GM23338 (cell line): ENCODE data around the gene PID1. TPM values are rescaled to one million over a fixed set of nuclear protein-coding genes. Genes with fewer than 3 reads are reported as not detected.

Source experiments
- ATAC-seq: fragments of 200-7000 bp; cut with Tn5 transposase; 3 replicates; pipeline ENCODE4 v1.9.1; 2020
- DNase-seq: peaks from one replicate; pipeline ENCODE4 v3.0.0-alpha.2; 2015; ENCODE audit warnings: low spot score
- H2AFZ ChIP-seq: fragments of 200-600 bp; sonication (generic); 2 replicates; pipeline ENCODE4 v1.8.0; 2016; ENCODE audit warnings: antibody characterized with exemption, mild to moderate bottlenecking, moderate library complexity
- H3F3A ChIP-seq: fragments of 200-600 bp; sonication (generic); replicated peaks from 2 replicates; pipeline ENCODE4 v1.8.0; 2017; ENCODE audit warnings: antibody characterized with exemption, mixed run types, low read depth
- H3K27ac ChIP-seq: fragments of 200-600 bp; sonication (generic); 2 replicates; pipeline ENCODE4 v1.6.1; 2016; ENCODE audit warnings: low read depth
- H3K27me3 ChIP-seq: fragments of 200-600 bp; sonication (generic); 2 replicates; pipeline ENCODE4 v1.8.0; 2016; ENCODE audit warnings: mild to moderate bottlenecking, mixed run types, moderate library complexity; ENCODE audit not compliant: insufficient read depth
- H3K36me3 ChIP-seq: fragments of 200-600 bp; sonication (generic); 2 replicates; pipeline ENCODE4 v1.8.0; 2016; ENCODE audit warnings: mild to moderate bottlenecking; ENCODE audit not compliant: insufficient read depth
- H3K4me1 ChIP-seq: fragments of 200-600 bp; sonication (generic); 2 replicates; pipeline ENCODE4 v1.8.0; 2016; ENCODE audit warnings: mild to moderate bottlenecking, moderate library complexity; ENCODE audit not compliant: insufficient read depth
- H3K4me2 ChIP-seq: fragments of 200-600 bp; sonication (generic); 2 replicates; pipeline ENCODE4 v1.7.1; 2017; ENCODE audit warnings: mixed run types
- H3K4me3 ChIP-seq: fragments of 200-600 bp; sonication (generic); 2 replicates; pipeline ENCODE4 v1.6.1; 2016; ENCODE audit warnings: mixed run types
- H3K79me2 ChIP-seq: fragments of 200-600 bp; sonication (generic); replicated peaks from 2 replicates; pipeline ENCODE4 v1.8.0; 2017; ENCODE audit warnings: mild to moderate bottlenecking; ENCODE audit not compliant: insufficient read depth
- H3K9me2 ChIP-seq: fragments of 200-600 bp; sonication (generic); 2 replicates; pipeline ENCODE4 v1.8.0; 2017; ENCODE audit not compliant: insufficient read depth
- H4K20me1 ChIP-seq: fragments of 200-600 bp; sonication (generic); replicated peaks from 2 replicates; pipeline ENCODE4 v1.8.0; 2017; ENCODE audit warnings: mild to moderate bottlenecking; ENCODE audit not compliant: insufficient read depth
- H3K27ac Mint-ChIP-seq: 2 replicates; pipeline ENCODE4 v1.8.0; 2020; ENCODE audit warnings: inconsistent platforms, mild to moderate bottlenecking, moderate library complexity, mixed read lengths
- H3K27me3 Mint-ChIP-seq: 3 replicates; pipeline ENCODE4 v1.8.0; 2022; ENCODE audit warnings: low read depth, mild to moderate bottlenecking, moderate library complexity, mixed read lengths, inconsistent platforms; ENCODE audit not compliant: insufficient read depth, poor library complexity
- H3K36me3 Mint-ChIP-seq: 3 replicates; pipeline ENCODE4 v1.8.0; 2021; ENCODE audit warnings: low read depth, mild to moderate bottlenecking, inconsistent platforms, moderate library complexity, mixed read lengths
- H3K4me1 Mint-ChIP-seq: 3 replicates; pipeline ENCODE4 v1.8.0; 2020; ENCODE audit warnings: mild to moderate bottlenecking, inconsistent platforms, mixed read lengths
- H3K4me3 Mint-ChIP-seq: 3 replicates; pipeline ENCODE4 v1.8.0; 2021; ENCODE audit warnings: moderate library complexity, mild to moderate bottlenecking, inconsistent platforms, mixed read lengths
- H3K9me3 Mint-ChIP-seq: 3 replicates; pipeline ENCODE4 v1.8.0; 2020; ENCODE audit warnings: moderate library complexity, mild to moderate bottlenecking, inconsistent platforms, mixed read lengths
- CREB1 ChIP-seq: fragments of 250-450 bp; sonication (Bioruptor Pico); IDR thresholded peaks from 2 replicates; pipeline ENCODE4 v1.5.0; 2020; ENCODE audit warnings: low read depth, mild to moderate bottlenecking, moderate library complexity
- EZH2 ChIP-seq: fragments of 200-600 bp; sonication (generic); IDR thresholded peaks from one replicate; pipeline ENCODE4 v1.8.0; 2017; ENCODE audit warnings: antibody characterized with exemption, mild to moderate bottlenecking, low read depth; ENCODE audit not compliant: unreplicated experiment
- EZH2phosphoT487 ChIP-seq: fragments of 200-600 bp; sonication (generic); IDR thresholded peaks from one replicate; pipeline ENCODE4 v1.8.1; 2018; ENCODE audit warnings: antibody characterized with exemption; ENCODE audit not compliant: unreplicated experiment
- JUNB ChIP-seq: IDR thresholded peaks from one replicate; pipeline ENCODE4 v1.6.1; 2016; ENCODE audit warnings: antibody characterized with exemption; ENCODE audit not compliant: unreplicated experiment
- POLR2AphosphoS5 ChIP-seq: IDR thresholded peaks from 2 replicates; pipeline ENCODE4 v1.6.1; 2016; ENCODE audit warnings: antibody characterized with exemption, low read depth
- ZNF114 ChIP-seq: fragments of 250-450 bp; sonication (Bioruptor Pico); IDR thresholded peaks from 2 replicates; pipeline ENCODE4 v1.5.0; 2020; ENCODE audit warnings: mild to moderate bottlenecking, moderate library complexity
- ZNF331 ChIP-seq: fragments of 250-450 bp; sonication (Bioruptor Pico); IDR thresholded peaks from 2 replicates; pipeline ENCODE4 v1.5.0; 2020; ENCODE audit warnings: low read depth, mild to moderate bottlenecking, moderate library complexity
- ZNF462 ChIP-seq: fragments of 250-450 bp; sonication (Bioruptor Pico); IDR thresholded peaks from 2 replicates; pipeline ENCODE4 v1.5.0; 2020; ENCODE audit warnings: mild to moderate bottlenecking, moderate library complexity
- polyA plus RNA-seq: library from polyadenylated mRNA; unstranded; fragments of >200 nt; fragmentation: Nextera tagmentation; extraction: Ambion mirVana; gene quantifications from 2 replicates; pipeline ENCODE4 v1.2.1, GENCODE V29; 2016
- total RNA-seq: library from RNA; depleted of rRNA; stranded (reverse); fragments of >200 nt; shearing (Covaris generic); gene quantifications from 2 replicates; pipeline ENCODE4 v1.2.3, GENCODE V29; 2014
- TF ChIP-seq, protein P1 (sequence below): IDR thresholded peaks from 2 replicates; pipeline ENCODE4 v1.6.1; 2016; ENCODE audit warnings: antibody characterized with exemption
- TF ChIP-seq, protein P2 (sequence below): IDR thresholded peaks from one replicate; pipeline ENCODE4 v1.6.1; 2018; ENCODE audit warnings: antibody characterized with exemption; ENCODE audit not compliant: unreplicated experiment
- TF ChIP-seq, protein P3 (sequence below), 2 experiments: fragments of 200-600 bp in 1 of 2; sonication (generic) in 1 of 2; conservative IDR thresholded peaks; 2 replicates each; pipeline versions ENCODE4 v1.5.1 to v1.6.1; 2016 to 2017; ENCODE audit warnings: antibody characterized with exemption in 2 of 2, low read depth in 2 of 2, mild to moderate bottlenecking in 2 of 2, moderate library complexity in 1 of 2

Gene PID1
- total and polyA plus RNA-seq, 2 experiments from 2014 or later = 1.7 to 2.4 TPM

DNA sequence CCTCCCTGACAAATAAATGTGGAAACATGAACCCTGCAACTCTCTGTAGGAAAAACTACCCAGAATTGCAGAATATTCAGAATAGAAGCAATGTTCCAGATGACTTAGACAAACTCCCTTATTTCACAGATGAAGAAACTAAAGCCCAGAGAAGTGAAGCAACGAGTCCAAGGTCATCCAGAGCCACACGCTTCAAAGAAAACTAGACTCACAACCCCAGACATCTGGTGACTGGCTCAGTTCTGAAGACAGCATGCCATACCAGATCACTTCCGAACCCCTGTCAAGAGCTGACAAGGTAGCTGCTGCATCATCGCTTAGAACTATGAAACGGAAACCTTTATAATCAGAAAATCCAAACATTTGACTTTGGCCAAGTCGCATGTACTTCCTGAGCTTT is 101.3 kb downstream of the PID1 start:
- ATAC-seq = no peak

More for the DNA sequence above, 101.3 kb downstream of the PID1 start:
- Histone ChIP-seq H3F3A (no peaks in the 10 kb centered on the region), H3K27ac (no peak overlapping the region), H3K79me2 (no peaks in the 10 kb centered on the region), H3K27me3 (no peaks in the 10 kb centered on the region), H3K9me2 (peaks cover 13% of the 10 kb centered on the region; the same call in 1 of the 2 replicates), H3K36me3 (no peaks in the 10 kb centered on the region), H3K4me1 (no peaks in the 10 kb centered on the region), H3K4me2 (no peak overlapping the region), H2AFZ (no peak overlapping the region), H3K4me3 (no peak overlapping the region), H4K20me1 (no peaks in the 10 kb centered on the region)
- H3K36me3 Mint-ChIP-seq = peaks cover 3% of the 10 kb centered on the region; the same call in 1 of the 3 replicates
- H3K9me3 Mint-ChIP-seq = peaks cover 12% of the 10 kb centered on the region; the same call in 2 of the 3 replicates
- no peak overlapping the region for H3K27ac Mint-ChIP-seq
- no peak overlapping the region for H3K4me3 Mint-ChIP-seq
- H3K27me3 Mint-ChIP-seq = no peaks in the 10 kb centered on the region
- TF ChIP-seq, protein P1, sequence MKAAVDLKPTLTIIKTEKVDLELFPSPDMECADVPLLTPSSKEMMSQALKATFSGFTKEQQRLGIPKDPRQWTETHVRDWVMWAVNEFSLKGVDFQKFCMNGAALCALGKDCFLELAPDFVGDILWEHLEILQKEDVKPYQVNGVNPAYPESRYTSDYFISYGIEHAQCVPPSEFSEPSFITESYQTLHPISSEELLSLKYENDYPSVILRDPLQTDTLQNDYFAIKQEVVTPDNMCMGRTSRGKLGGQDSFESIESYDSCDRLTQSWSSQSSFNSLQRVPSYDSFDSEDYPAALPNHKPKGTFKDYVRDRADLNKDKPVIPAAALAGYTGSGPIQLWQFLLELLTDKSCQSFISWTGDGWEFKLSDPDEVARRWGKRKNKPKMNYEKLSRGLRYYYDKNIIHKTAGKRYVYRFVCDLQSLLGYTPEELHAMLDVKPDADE = no peak
- TF ChIP-seq ZNF331 (CRISPR knock-in tag) (no peak), CREB1 (no peak), EZH2 (no peak), EZH2phosphoT487 (no peak), ZNF462 (CRISPR knock-in tag) (no peak), JUNB (no peak), ZNF114 (CRISPR knock-in tag) (no peak), POLR2AphosphoS5 (no peak)
- TF ChIP-seq, protein P2, sequence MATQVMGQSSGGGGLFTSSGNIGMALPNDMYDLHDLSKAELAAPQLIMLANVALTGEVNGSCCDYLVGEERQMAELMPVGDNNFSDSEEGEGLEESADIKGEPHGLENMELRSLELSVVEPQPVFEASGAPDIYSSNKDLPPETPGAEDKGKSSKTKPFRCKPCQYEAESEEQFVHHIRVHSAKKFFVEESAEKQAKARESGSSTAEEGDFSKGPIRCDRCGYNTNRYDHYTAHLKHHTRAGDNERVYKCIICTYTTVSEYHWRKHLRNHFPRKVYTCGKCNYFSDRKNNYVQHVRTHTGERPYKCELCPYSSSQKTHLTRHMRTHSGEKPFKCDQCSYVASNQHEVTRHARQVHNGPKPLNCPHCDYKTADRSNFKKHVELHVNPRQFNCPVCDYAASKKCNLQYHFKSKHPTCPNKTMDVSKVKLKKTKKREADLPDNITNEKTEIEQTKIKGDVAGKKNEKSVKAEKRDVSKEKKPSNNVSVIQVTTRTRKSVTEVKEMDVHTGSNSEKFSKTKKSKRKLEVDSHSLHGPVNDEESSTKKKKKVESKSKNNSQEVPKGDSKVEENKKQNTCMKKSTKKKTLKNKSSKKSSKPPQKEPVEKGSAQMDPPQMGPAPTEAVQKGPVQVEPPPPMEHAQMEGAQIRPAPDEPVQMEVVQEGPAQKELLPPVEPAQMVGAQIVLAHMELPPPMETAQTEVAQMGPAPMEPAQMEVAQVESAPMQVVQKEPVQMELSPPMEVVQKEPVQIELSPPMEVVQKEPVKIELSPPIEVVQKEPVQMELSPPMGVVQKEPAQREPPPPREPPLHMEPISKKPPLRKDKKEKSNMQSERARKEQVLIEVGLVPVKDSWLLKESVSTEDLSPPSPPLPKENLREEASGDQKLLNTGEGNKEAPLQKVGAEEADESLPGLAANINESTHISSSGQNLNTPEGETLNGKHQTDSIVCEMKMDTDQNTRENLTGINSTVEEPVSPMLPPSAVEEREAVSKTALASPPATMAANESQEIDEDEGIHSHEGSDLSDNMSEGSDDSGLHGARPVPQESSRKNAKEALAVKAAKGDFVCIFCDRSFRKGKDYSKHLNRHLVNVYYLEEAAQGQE = no peak
- TF ChIP-seq, protein P3, sequence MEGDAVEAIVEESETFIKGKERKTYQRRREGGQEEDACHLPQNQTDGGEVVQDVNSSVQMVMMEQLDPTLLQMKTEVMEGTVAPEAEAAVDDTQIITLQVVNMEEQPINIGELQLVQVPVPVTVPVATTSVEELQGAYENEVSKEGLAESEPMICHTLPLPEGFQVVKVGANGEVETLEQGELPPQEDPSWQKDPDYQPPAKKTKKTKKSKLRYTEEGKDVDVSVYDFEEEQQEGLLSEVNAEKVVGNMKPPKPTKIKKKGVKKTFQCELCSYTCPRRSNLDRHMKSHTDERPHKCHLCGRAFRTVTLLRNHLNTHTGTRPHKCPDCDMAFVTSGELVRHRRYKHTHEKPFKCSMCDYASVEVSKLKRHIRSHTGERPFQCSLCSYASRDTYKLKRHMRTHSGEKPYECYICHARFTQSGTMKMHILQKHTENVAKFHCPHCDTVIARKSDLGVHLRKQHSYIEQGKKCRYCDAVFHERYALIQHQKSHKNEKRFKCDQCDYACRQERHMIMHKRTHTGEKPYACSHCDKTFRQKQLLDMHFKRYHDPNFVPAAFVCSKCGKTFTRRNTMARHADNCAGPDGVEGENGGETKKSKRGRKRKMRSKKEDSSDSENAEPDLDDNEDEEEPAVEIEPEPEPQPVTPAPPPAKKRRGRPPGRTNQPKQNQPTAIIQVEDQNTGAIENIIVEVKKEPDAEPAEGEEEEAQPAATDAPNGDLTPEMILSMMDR (conservative IDR thresholded peaks at IDR 0.05; ENCODE audit: low read depth in 2 of 2) = no peak
- peaks cover 4% of the 10 kb centered on the region; the same call in 2 of the 3 replicates for H3K4me1 Mint-ChIP-seq
- no peak for DNase-seq
